ENCODE measurements around the gene PPCS.
"Not testable (repeated sequence)": the region's sequence is repeated elsewhere in the genome, so short reads cannot be mapped to it uniquely, and the experiment has no call there.

The PPCS gene

DNA sequence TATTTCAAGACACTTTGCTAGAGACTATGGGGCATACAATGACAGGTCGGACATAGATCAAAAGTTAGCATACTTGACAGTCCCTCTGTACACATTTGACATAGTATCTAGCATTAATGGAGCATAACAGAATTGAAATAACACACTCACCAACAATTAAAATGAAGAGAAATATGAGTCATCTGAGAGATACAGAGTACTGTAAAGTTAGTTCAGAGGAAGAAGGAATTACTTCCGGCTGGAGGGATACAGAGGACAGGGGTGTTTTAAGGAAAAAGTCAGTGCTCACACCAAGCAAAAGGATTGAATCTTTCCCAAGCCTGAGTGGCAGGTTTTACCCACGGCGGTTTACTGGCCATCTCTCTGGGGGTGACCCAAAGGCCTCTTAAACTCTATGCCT lies 3.0 kb upstream of the PPCS start:
- no peak for DNase-seq (ENCODE audit: low read depth)

DNA sequence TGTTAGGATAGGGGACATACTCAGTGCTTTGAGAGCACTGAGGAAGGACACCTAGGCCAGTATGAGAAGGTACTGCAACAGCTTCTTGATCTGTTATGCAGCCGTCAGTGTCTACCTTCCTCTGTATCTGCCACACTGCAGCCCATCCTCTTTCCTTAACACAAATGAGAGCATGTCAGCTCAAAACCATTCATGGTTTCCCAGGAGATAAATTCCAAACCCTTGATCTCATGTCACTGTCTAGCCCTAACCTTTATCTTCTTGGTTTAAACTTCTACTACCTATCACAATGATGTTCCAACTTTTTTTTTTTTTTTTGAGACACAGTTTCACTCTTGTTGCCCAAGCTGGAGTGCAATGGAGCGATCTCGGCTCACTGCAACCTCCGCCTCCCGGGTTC lies 1.9 kb upstream of the PPCS start:
- no peak for DNase-seq (ENCODE audit: low read depth)

DNA sequence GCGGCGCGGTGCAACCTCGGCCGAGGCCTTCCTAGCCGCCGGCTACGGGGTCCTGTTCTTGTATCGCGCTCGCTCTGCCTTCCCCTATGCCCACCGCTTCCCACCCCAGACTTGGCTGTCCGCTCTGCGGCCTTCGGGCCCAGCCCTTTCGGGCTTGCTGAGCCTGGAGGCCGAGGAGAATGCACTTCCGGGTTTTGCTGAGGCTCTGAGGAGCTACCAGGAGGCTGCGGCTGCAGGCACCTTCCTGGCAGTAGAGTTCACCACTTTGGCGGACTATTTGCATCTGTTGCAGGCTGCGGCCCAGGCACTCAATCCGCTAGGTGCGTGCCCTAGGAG lies 379 bp downstream of the PPCS start:
- peak; percentile 36 for DNase-seq (ENCODE audit: low read depth)

DNA sequence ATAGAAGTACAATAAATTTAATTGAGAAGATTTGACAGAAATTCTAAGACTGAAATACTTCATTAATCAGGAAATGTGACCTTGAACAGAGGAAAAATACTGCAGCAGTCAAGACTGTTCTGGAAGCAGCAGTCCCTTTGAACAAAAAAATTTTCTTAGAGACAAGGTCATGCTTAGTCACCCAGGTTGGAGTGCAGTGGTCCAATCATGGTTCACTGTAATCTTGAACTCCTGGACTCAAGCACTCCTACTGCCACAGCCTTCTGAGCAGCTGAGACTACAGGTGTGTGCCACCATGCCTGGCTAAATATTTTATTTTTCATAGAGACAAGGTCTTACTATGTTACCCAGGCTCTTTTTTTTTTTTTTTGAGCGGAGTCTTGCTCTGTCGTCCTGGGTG lies 4.9 kb downstream of the PPCS start:
- DNase-seq (ENCODE audit: low read depth): no peak

DNA sequence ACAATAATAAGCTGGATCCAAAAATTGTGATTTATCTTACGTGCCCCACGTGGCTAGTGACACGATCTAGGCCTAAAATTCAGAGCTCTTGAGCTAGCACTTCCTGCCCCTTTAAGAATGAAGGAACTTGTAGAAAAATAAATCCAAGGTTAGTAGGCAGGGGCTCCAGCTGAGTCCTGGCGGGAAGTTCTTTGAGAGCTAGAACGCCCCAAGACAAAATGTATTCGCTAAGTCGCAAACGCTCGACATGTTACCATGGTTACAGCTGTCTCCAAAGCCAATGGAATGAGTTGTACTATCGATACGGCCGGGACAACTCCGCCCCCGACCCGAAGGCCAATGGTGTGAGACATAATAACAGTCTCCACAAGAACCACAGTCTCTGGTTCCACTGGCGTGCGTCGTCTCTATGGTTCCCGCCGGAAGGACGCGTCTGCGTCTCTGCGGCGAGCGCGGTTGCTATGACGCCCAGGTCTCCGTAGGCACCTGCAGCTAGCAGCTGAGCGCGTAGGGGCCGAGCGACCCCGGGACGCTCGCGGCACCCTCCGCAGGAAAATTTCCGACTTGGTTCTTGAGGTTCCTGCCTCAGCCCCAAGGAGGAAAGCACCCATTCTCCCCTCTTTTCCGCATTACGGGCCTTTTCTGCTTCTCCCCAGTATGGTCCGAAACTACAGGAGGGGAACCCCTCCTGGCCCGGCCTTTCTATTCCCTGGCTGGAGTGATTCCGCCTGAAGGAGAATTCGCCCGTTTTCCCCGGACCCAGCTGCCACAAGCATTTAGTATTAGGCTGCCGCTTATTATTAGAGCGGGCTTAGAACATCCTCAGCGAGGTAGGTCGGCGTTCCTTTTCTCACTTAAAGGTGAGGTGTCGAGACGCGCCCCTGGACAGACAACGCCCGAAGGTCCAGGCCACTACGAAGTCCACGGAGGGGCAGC lies 6.8 kb downstream of the PPCS start, which contains the start of gene CCDC30:
Gene CCDC30, plus strand, starts transcription at position 459 of the 936 bp plus-strand sequence. CDS start 17,266 bp downstream, outside the sequence.
- peak; percentile 94 for DNase-seq (ENCODE audit: low read depth)

DNA sequence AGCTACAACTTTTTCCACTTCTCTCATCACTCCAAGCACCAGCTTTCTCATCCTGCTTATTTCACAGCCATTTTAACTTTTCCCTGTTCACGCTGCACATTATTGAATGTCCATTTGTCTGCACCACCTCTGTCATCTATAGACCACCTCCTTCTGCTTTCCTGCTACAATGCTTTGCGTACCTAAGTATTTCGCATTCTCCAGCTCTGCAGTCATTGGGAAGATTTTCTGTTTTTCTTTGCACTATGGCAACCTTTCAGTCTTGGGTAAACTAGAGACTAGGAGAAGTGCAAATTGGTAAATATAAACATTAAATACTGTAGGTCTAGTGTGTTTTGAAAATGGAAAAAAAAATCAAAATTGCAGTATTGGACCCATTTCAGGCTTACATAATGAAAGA lies 7.6 kb downstream of the PPCS start:
- no peak for DNase-seq (ENCODE audit: low read depth)

DNA sequence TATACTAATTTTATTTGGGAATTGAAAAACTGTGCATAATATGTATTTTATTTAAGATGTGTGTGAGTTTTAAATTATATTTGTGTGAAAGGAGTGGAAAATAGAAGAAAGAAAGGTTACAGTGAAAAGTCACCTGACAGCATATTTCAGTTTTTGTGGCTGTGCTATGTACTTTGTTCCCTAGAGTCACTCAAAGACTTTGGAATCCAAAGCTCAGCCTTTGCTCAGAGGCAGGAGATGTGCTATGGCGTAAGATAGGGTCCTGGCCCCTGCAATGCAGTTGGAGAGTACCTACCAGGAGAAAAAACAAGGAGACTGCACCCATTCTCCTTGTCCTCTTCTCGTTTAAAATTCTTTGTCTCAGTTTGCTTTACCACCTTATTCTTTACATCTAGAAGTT lies 9.7 kb downstream of the PPCS start:
- DNase-seq (ENCODE audit: low read depth): no peak

DNA sequence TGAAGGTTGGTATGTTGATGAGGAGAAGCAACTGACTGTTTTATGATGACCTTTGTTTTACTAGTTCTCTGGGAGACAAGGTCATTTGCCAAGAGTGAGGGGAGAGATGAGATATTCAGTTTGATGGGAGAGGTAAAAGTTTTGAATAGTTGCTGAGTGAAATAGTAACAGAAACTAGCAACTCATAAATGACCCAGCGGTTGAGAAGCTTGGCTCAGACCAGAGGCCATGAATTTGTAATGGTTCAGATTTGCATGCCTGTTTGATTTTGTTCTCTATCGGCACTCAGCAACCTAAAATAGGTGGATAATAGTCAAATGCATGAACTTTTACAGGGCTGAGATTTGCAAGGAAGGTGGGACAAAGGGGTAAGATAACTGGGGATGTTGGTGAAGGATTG lies 13.4 kb downstream of the PPCS start:
- DNase-seq (ENCODE audit: low read depth): no peak

DNA sequence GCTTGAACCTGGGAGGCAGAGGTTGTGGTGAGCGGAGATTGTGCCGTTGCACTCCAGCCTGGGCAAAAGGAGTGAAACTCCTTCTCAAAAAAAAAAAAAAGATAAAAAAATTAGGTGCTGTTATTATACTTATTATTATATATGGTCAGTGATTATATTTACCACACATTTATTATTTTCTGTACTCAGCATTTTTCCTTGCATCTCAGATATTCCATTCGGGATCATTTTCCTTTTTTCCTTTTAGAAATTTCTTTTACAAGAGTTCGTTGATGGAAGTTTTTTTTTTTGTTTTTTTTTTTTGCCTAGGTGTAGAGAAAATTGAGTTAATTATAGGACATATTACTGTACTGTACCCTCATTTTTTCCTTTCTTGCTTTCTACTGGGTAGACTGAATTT lies 20.3 kb downstream of the PPCS start:
- DNase-seq (ENCODE audit: low read depth): no peak

DNA sequence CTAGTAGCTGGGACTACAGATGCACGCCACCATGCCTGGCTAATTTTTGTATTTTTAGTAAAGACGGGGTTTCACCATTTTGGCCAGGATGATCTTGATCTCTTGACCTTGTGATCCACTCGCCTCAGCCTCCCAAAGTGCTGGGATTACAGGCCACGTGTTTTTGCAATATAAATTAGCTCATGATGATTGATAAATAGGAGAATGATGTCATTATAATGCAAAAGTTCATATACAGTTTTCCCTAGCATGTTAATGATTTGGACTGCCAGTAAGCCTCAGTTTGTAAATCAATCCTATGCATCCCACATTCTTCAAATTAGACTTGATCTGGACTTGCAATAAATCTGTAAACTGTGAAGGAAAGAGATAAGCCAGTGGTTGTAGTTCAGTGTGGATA lies 21.0 kb downstream of the PPCS start:
- not testable (repeated sequence) for DNase-seq (ENCODE audit: low read depth)

DNA sequence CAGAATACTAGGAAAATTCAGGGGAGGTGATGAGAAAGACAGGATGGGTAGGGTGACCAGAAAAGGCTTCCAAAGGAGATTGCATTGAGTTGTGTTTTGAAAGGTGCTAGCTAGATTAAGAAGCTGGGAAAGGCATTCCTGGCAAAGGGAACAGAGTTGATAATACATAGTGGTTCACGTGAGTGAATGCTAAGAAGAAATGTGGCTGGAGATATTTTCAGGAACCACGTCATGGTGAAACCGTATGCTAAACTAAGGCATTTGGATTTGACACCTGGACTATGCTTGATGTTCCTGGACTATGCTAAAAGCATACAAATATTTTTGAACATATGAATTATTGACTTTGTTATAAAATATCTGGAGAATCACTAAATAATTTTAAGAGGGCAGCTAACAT lies 21.4 kb downstream of the PPCS start:
- no peak for DNase-seq (ENCODE audit: low read depth)

DNA sequence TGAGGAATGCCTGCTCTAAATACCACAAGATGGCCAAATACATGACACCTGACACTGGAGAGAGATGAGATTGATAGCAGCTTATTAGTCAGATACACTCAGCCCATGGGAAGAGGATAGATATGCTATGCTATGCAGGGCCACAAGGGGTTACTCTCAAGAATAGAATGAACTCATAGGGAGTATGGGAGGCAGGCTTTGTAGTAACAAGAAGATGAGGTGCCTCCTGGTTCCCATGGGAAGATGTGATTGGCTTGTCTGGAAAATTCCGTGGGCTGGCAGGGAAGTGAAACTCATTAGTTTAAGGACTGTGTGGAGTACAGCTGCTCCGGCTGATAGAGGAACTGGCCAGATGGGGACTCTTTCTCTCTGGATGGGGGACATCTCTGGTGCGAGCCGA lies 23.3 kb downstream of the PPCS start:
- no peak for DNase-seq (ENCODE audit: low read depth)

DNA sequence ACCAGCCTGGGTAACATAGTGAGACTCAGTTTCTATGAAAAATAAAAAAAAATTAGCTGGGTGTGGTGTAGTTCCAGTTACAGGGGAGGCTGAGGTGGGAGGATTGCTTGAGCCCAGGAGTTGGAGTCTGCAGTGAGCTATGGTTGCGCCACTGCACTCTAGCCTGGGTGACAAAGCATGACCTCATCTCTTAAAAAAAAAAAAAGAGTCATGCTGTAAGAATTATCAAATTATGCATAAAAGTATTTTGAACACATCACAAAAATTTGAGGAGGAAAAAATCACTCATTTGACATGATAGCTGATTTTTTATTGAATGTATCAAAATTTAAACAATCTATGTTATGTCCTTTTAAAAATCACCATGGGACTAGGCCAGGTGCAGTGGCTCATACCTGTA lies 24.6 kb downstream of the PPCS start:
- no peak for DNase-seq (ENCODE audit: low read depth)

DNA sequence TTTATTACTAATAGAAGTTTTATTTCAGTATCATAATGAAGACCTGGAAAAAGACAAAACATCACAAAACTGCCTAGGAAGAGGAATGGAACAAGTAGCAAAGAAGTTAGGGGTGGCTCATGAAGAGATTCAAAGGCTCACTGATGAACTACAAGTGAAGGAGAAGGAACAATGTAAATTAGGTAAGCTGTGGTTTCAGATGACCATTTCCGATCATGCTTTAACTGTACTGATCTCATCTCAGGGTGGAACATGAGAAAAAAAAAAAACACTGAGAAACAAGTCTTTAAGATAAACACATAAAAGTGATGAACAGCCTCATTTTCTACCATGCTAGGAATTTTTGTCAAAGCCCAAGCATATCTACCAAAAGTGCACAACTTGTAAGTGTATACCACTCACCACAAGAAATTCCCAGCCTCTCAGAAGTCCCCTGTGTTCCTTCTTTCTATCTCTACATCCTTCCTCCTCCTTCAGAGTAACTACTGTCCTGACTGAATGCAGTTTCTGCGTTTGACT lies 26.4 kb downstream of the PPCS start:
- DNase-seq (ENCODE audit: low read depth): no peak

DNA sequence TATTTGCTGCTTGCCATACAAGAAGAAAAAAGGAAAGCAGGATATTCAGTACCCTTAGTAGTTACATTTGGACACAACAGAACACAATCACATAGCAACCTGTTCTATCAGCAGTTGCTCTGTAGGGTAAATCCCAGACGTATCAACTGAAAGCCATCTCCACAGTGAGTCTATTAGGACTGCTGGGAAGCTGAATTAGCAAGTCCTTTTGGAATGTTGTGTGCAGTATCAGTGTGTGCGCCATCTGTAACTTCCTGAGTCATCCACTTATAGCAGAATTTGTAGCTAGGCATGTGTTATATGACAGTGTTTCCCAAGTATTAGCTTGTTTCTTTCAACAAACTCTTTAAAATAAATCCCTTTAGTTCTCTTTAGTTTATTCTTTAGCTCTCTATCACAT lies 28.0 kb downstream of the PPCS start:
- DNase-seq (ENCODE audit: low read depth): no peak

DNA sequence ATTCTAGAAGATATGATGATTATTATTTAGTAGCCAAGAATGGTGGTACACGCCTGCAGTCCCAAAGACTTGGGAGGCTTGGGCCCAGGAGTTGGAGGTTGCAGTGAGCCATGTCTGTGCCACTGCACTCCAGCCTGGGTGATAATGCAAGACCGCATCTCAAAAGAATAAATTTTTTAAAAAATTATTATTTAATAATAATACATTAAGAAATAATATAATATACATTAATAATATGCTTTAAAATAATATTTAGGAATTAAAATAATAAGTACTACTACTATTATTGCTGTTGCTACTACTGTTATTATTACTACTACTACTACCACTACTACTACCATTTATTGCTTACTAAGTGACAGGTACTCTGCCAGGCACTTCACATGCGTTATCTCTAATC lies 33.9 kb downstream of the PPCS start:
- no peak for DNase-seq (ENCODE audit: low read depth)

DNA sequence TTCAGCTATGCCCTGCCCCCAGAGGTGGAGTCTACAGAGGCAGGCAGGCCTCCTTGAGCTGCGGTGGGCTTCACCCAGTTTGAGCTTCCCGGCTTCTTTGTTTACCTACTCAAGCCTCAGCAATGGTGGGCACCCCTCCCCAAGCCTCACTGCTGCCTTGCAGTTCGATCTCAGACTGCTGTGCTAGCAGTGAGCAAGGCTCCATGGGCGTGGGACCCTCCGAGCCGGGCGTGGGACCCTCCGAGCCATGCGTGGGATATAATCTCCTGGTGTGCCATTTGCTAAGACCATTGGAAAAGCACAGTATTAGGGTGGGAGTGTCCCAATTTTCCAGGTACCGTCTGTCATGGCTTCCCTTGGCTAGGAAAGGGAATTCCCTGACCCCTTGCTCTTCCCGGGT lies 45.7 kb downstream of the PPCS start:
- not testable (repeated sequence) for DNase-seq (ENCODE audit: low read depth)

DNA sequence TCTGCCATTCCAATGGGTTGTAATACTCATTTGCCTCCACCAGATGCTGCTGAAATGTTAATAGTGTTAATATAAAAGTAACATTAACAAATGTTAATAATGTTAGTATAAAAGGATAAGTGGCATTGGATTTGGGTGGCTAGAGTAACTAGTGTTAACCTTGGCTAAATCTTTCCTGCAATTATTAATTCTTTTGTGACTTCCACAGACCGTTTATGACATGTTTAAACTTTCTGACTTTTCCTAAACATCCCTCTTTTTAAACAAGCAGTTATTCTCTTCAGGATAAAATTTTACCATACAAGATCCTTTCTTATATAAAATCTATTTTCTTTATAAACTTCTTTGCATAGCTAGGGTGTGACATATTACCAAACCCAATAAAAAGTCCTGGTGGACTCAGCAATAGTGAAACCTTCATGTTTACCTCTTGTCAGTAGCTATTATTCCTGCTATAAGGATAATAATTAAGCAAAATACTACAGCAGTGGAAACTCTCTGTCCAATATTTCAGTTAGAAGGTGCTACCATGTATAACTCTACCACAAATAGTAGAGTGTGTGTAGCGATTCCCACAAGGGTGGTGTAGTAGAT lies 48.3 kb downstream of the PPCS start:
- DNase-seq (ENCODE audit: low read depth): no peak

DNA sequence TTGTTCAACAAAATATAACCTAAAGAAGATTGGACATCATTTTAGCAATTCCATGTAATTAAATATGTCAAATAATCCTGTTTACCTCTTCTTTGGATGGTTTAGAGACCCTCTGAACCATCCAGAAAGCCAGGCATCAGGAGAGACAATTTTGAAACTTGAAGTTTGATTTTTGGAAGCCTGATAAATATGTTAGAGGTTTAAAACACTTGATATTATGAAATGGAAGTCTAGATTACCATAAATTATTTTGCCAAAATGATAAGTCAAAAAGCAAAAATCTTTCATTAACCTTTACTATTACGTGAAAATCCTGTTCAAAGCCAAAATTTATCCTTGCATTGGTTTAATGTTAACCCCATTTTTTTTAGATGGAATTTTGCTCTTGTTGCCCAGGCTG lies 50.2 kb downstream of the PPCS start:
- DNase-seq (ENCODE audit: low read depth): no peak

Measured in stimulated activated CD4-positive, alpha-beta T cell treated with anti-CD3 and anti-CD28 coated beads, Interleukin-2, amount 100 ng/mL, for 4 hours (primary cell).